GM21515 (cell line): Measurements from ENCODE around the gene SLC43A2.
"Not testable (repeated sequence)": the region's sequence is repeated elsewhere in the genome, so short reads cannot be mapped to it uniquely, and the experiment has no call there.

Experiments used
- ATAC-seq: cut with Tn5 transposase; IDR thresholded peaks from one replicate; pipeline ENCODE4 v1.9.1; 2021; ENCODE audit not compliant: unreplicated experiment

The SLC43A2 gene

GRCh38 chr17:1627982-1628855, at the start of gene SLC43A2:
TSS of gene SLC43A2 (minus strand) at chr17:1628834. CDS start at chr17:1627874, 960 bp downstream.
- peak; percentile 46 for ATAC-seq

GRCh38 chr17:1676401-1676800, 47.8 kb upstream of the SLC43A2 start:
- ATAC-seq: no peak

GRCh38 chr17:1673041-1673785, 44.6 kb upstream of the SLC43A2 start:
- ATAC-seq: no peak

GRCh38 chr17:1663934-1664333, 35.3 kb upstream of the SLC43A2 start:
- not testable (repeated sequence) for ATAC-seq

- no peak for ATAC-seq
These were observed 32.4 kb upstream of the SLC43A2 start for GRCh38 chr17:1661045-1661444.

GRCh38 chr17:1658100-1658499, 29.5 kb upstream of the SLC43A2 start:
- no peak for ATAC-seq

- ATAC-seq: no peak
These were observed 25.1 kb upstream of the SLC43A2 start for GRCh38 chr17:1653735-1654134.

GRCh38 chr17:1652794-1653193, 24.2 kb upstream of the SLC43A2 start:
- not testable (repeated sequence) for ATAC-seq

GRCh38 chr17:1651559-1651844, 22.9 kb upstream of the SLC43A2 start:
- ATAC-seq: no peak

- ATAC-seq: no peak
These were observed 22.3 kb upstream of the SLC43A2 start for GRCh38 chr17:1650731-1651558.

GRCh38 chr17:1649844-1650501, 21.3 kb upstream of the SLC43A2 start, which contains the start of gene RILP:
TSS of gene RILP (minus strand) at chr17:1649866. CDS start at chr17:1649804, 62 bp downstream.
- no peak for ATAC-seq

GRCh38 chr17:1648963-1649843, 20.6 kb upstream of the SLC43A2 start:
- peak; percentile 45 for ATAC-seq

GRCh38 chr17:1648173-1648962, 19.7 kb upstream of the SLC43A2 start:
- peak; percentile 3 for ATAC-seq

GRCh38 chr17:1647802-1648171, 19.2 kb upstream of the SLC43A2 start:
- no peak for ATAC-seq

GRCh38 chr17:1646199-1646875, 17.7 kb upstream of the SLC43A2 start:
- no peak for ATAC-seq

GRCh38 chr17:1645207-1646171, 16.9 kb upstream of the SLC43A2 start, which contains the start of gene SCARF1:
TSS of gene SCARF1 (minus strand) at chr17:1645732. CDS start at chr17:1645697, 35 bp downstream.
- ATAC-seq: no peak
